ENCODE data around the gene PEX10. TPM values are rescaled to one million over a fixed set of nuclear protein-coding genes. Genes with fewer than 3 reads are reported as not detected.

PEX10 gene
- total and polyA plus RNA-seq, 10 of the 15 experiments (the other 5 are each of a cell fraction or from before 2014, with no cell fraction given) = 0.24 to 24.9 (median 16.8) TPM; not detected in 1

GRCh38 chr1:2398871-2399270 lies 13.5 kb downstream of the PEX10 start:
- intact Hi-C loops (cut with micrococcal nuclease; ENCODE audit: unreplicated experiment) = no loop called here
- no peak overlapping the region for H2AFZ ChIP-seq (ENCODE audit: control insufficient read depth, low read depth, low read length)
- DNase-seq (ENCODE audit: low read depth, low spot score) (no peak), ATAC-seq (no peak), FAIRE-seq (no peak)
- H3K9ac ChIP-seq (ENCODE audit: control insufficient read depth, insufficient read depth, low read length) = no peak overlapping the region
- ChIA-PET RAD21 (ENCODE audit: unreplicated experiment) (no interaction called here), CTCF (no interaction called here), SMC1A (ENCODE audit: uncharacterized antibody, unreplicated experiment) (no interaction called here), POLR2A (no interaction called here)
- no TSS peak for BruUV-seq (replicated peaks)
- no peak overlapping the region for H3K27ac ChIP-seq (ENCODE audit: control insufficient read depth, insufficient read depth)
- peaks cover 13% of the 10 kb centered on the region for H3K79me2 ChIP-seq (ENCODE audit: control insufficient read depth, insufficient read depth, low read length)
- TF ChIP-seq POLR2A (IDR thresholded peaks at IDR 0.05; ENCODE audit: low read depth, low read length) (0 out of 2 replicates have a peak, but pooled peaks have one; percentile 14), ZNF622 (IDR thresholded peaks at IDR 0.05) (no peak)
- H3K36me3 ChIP-seq (ENCODE audit: control insufficient read depth in 2 of 2, insufficient read depth in 2 of 2, low read length in 1 of 2) = peaks cover 13 to 33% of the 10 kb centered on the region in 2 experiments
- no peaks in the 10 kb centered on the region for H3K4me1 ChIP-seq (ENCODE audit: control insufficient read depth, insufficient read depth, low read length)
- WGBS (ENCODE audit: insufficient coverage, insufficient replicate concordance, low lambda C conversion rate, missing lambda C conversion rate) = 90% methylated on average over 7 of the region's 7 CpGs
- no peak overlapping the region for H3K4me3 ChIP-seq
- no peaks in the 10 kb centered on the region for H3K9me3 ChIP-seq (replicated peaks; ENCODE audit: control insufficient read depth, insufficient read depth, low read length)
- no peak overlapping the region for H3K4me2 ChIP-seq (ENCODE audit: control insufficient read depth, insufficient read depth)
- in situ Hi-C loops (cut with MboI) = no loop called here
- H4K20me1 ChIP-seq (ENCODE audit: control insufficient read depth, insufficient read depth) = no peaks in the 10 kb centered on the region
- H3K27me3 ChIP-seq (replicated peaks in 1 of 2; ENCODE audit: control insufficient read depth in 2 of 2, insufficient read depth in 2 of 2, low read length in 1 of 2) = no peaks in the 10 kb centered on the region

GRCh38 chr1:2397007-2397679 lies 15.2 kb downstream of the PEX10 start:
- no peak for DNase-seq (ENCODE audit: low read depth, low spot score)
- ATAC-seq = no peak
- Histone ChIP-seq H3K4me2 (ENCODE audit: control insufficient read depth, insufficient read depth) (no peak overlapping the region), H3K27me3 (replicated peaks in 1 of 2; ENCODE audit: control insufficient read depth in 2 of 2, insufficient read depth in 2 of 2, low read length in 1 of 2) (no peaks in the 10 kb centered on the region), H3K36me3 (ENCODE audit: control insufficient read depth in 2 of 2, insufficient read depth in 2 of 2, low read length in 1 of 2) (peaks cover 15 to 29% of the 10 kb centered on the region in 2 experiments), H3K27ac (ENCODE audit: control insufficient read depth, insufficient read depth) (no peak overlapping the region), H4K20me1 (ENCODE audit: control insufficient read depth, insufficient read depth) (no peaks in the 10 kb centered on the region), H3K9ac (ENCODE audit: control insufficient read depth, insufficient read depth, low read length) (no peak overlapping the region), H3K4me1 (ENCODE audit: control insufficient read depth, insufficient read depth, low read length) (peaks cover 9% of the 10 kb centered on the region), H3K9me3 (replicated peaks; ENCODE audit: control insufficient read depth, insufficient read depth, low read length) (no peaks in the 10 kb centered on the region), H2AFZ (ENCODE audit: control insufficient read depth, low read depth, low read length) (no peak overlapping the region), H3K79me2 (ENCODE audit: control insufficient read depth, insufficient read depth, low read length) (peaks cover 31% of the 10 kb centered on the region), H3K4me3 (no peak overlapping the region)
- SMC1A ChIA-PET (ENCODE audit: uncharacterized antibody, unreplicated experiment) = no interaction called here
- in situ Hi-C loops (cut with MboI) (no loop called here), intact Hi-C loops (cut with micrococcal nuclease; ENCODE audit: unreplicated experiment) (no loop called here)
- 97% methylated on average over 19 of the region's 19 CpGs for WGBS (ENCODE audit: insufficient coverage, insufficient replicate concordance, low lambda C conversion rate, missing lambda C conversion rate)
- POLR2A ChIA-PET = no interaction called here
- FAIRE-seq = no peak
- no TSS peak for BruUV-seq (replicated peaks)
- TF ChIP-seq POLR2A (IDR thresholded peaks at IDR 0.05; ENCODE audit: low read depth, low read length) (peak; percentile 56; the same call in 1 of the 2 replicates), TCF12 (IDR thresholded peaks at IDR 0.05; ENCODE audit: low read depth, low read length) (no peak)
- CTCF ChIA-PET = interaction anchor here (1.1 kb wide), 1 partner anchor 202 kb away, joined by 4 read pairs; the partner anchor contains the start of gene FAAP20
- RAD21 ChIA-PET (ENCODE audit: unreplicated experiment) = no interaction called here
